ENCODE results near the gene DCST1.

The DCST1 gene

GRCh38 chr1:155003766-155004351, 29.8 kb upstream of the DCST1 start:
- TF ChIP-seq CTCF (IDR thresholded peaks at IDR 0.05) = no peak

- no peak for TF ChIP-seq CTCF (IDR thresholded peaks at IDR 0.05)
Observed at GRCh38 chr1:155004352-155005075, 29.1 kb upstream of the DCST1 start.

- no peak for TF ChIP-seq CTCF (IDR thresholded peaks at IDR 0.05)
Observed at GRCh38 chr1:155005076-155006011, 28.3 kb upstream of the DCST1 start.

GRCh38 chr1:155006601-155007101, 27.0 kb upstream of the DCST1 start:
- no peak for TF ChIP-seq CTCF (IDR thresholded peaks at IDR 0.05)

GRCh38 chr1:155007251-155007828, 26.3 kb upstream of the DCST1 start:
- no peak for TF ChIP-seq CTCF (IDR thresholded peaks at IDR 0.05)

GRCh38 chr1:155008015-155008941, 25.3 kb upstream of the DCST1 start:
- no peak for TF ChIP-seq CTCF (IDR thresholded peaks at IDR 0.05)

All from LNCAP (cell line).